Brain microvascular endothelial cell (primary cell): Measurements from ENCODE around the gene ESYT3.

Experiments used
- DNase-seq: peaks from one replicate; pipeline ENCODE4 v3.0.0-alpha.2; 2020
- H3K27ac ChIP-seq: fragments of 250-450 bp; sonication (Bioruptor Pico); 2 replicates; pipeline ENCODE4 v1.5.1; 2020; ENCODE audit warnings: mild to moderate bottlenecking, moderate library complexity
- H3K27me3 ChIP-seq: fragments of 250-450 bp; sonication (Bioruptor Pico); replicated peaks from 2 replicates; pipeline ENCODE4 v1.5.1; 2020; ENCODE audit warnings: mild to moderate bottlenecking
- H3K36me3 ChIP-seq: fragments of 250-450 bp; sonication (Bioruptor Pico); replicated peaks from 2 replicates; pipeline ENCODE4 v1.5.1; 2020; ENCODE audit warnings: mild to moderate bottlenecking
- H3K4me3 ChIP-seq: 2 replicates; pipeline ENCODE4 v1.5.1; 2011; ENCODE audit warnings: low read depth, mild to moderate bottlenecking, control low read depth, low read length, moderate library complexity
- in situ Hi-C: cut with HindIII; loops from 2 replicates; pipeline ENCODE4 v1.10.0; 2017; ENCODE audit warnings: low sequenced_read_pairs, low pct_ligation_motif_present
- TF ChIP-seq, protein P1 (sequence below): IDR thresholded peaks from 2 replicates; pipeline ENCODE4 v1.5.1; 2011; ENCODE audit warnings: low read depth, mild to moderate bottlenecking, moderate library complexity, low read length, control low read depth, inconsistent platforms; ENCODE audit errors: missing control alignments

ESYT3 gene

GRCh38 chr3:138455801-138456716 is 21.6 kb downstream of the ESYT3 start:
- TF ChIP-seq, protein P1, sequence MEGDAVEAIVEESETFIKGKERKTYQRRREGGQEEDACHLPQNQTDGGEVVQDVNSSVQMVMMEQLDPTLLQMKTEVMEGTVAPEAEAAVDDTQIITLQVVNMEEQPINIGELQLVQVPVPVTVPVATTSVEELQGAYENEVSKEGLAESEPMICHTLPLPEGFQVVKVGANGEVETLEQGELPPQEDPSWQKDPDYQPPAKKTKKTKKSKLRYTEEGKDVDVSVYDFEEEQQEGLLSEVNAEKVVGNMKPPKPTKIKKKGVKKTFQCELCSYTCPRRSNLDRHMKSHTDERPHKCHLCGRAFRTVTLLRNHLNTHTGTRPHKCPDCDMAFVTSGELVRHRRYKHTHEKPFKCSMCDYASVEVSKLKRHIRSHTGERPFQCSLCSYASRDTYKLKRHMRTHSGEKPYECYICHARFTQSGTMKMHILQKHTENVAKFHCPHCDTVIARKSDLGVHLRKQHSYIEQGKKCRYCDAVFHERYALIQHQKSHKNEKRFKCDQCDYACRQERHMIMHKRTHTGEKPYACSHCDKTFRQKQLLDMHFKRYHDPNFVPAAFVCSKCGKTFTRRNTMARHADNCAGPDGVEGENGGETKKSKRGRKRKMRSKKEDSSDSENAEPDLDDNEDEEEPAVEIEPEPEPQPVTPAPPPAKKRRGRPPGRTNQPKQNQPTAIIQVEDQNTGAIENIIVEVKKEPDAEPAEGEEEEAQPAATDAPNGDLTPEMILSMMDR = no peak
- no peak overlapping the region for H3K27ac ChIP-seq
- H3K36me3 ChIP-seq = no peaks in the 10 kb centered on the region
- H3K4me3 ChIP-seq = no peak overlapping the region
- in situ Hi-C loops = no loop called here
- H3K27me3 ChIP-seq = no peaks in the 10 kb centered on the region
- no peak for DNase-seq

DNA sequence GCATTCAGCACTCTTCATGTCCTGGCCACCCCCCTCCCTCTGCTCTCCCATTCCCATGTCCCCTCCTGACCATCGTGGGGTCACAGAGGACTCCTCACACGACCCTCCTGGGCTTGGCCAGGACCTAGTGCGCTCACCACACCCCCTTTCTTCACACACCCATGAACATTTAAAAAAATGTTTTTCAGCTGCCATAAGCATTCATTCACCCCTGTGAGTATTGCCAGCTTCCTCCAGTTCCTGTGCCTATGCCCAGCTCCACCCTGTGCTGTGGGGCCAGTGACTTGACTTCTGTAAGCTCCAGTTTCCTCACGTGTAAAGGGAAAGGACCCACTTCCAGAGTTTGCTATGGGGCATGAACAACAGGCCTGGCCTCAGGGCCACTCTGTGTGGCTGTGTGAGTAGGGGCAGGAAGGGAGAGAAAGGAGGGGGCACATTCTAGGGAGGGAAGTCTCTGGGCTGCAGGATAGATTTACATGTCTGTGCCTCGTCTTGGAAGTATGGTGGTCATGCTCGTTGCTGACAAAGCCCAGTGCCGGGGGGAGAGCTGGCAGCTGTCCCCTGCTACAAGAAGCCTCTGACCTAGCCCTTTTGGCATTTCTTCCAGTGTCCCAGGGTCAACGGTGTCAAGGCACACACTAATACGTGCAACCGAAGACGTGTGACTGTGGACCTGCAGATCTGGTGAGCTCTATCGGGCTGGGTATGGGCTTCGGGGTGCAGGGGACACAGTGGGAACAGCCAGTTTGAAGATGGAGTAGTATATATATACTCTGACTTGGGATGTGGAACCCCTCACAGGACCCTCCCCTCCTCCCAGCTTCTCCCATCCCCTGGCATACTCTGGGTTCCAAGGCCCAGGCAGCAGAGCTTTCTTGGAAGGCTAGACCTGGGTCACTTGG is 22.8 kb downstream of the ESYT3 start:
- H3K4me3 ChIP-seq = no peak overlapping the region
- H3K36me3 ChIP-seq = no peaks in the 10 kb centered on the region
- TF ChIP-seq, protein P1 = no peak
- DNase-seq = no peak
- in situ Hi-C loops = no loop called here
- H3K27ac ChIP-seq = no peak overlapping the region
- no peaks in the 10 kb centered on the region for H3K27me3 ChIP-seq

- in situ Hi-C loops = no loop called here
- no peak for DNase-seq
- Histone ChIP-seq H3K4me3 (no peak overlapping the region), H3K27ac (no peak overlapping the region), H3K36me3 (no peaks in the 10 kb centered on the region), H3K27me3 (no peaks in the 10 kb centered on the region)
- TF ChIP-seq, protein P1 = no peak
These were observed 23.7 kb downstream of the ESYT3 start for GRCh38 chr3:138457863-138458735.

- Histone ChIP-seq H3K4me3 (no peak overlapping the region), H3K27me3 (no peaks in the 10 kb centered on the region), H3K36me3 (no peaks in the 10 kb centered on the region), H3K27ac (no peak overlapping the region)
- in situ Hi-C loops = no loop called here
- DNase-seq = no peak
- TF ChIP-seq, protein P1 = no peak
These were observed 24.5 kb downstream of the ESYT3 start for GRCh38 chr3:138458774-138459499.
